H9 (cell line): Measurements from ENCODE around the gene TRAF2. TPM values are rescaled to one million over a fixed set of nuclear protein-coding genes. Genes with fewer than 3 reads are reported as not detected.
A peak's percentile ranks its signal among the peaks of the same experiment; 100 is the strongest.

ENCODE experiments used
- DNase-seq: peaks from one replicate; pipeline ENCODE4 v3.0.0-alpha.2; 2017
- H2AFZ ChIP-seq: one replicate; pipeline ENCODE4 v1.6.1; 2013; ENCODE audit warnings: mild to moderate bottlenecking, low read length, control low read depth, moderate library complexity
- H2AK5ac ChIP-seq: 2 replicates; pipeline ENCODE4 v1.6.1; 2013; ENCODE audit warnings: low read length, control low read depth, mixed read lengths; ENCODE audit not compliant: insufficient read length
- H2BK120ac ChIP-seq: one replicate; pipeline ENCODE4 v1.6.1; 2013; ENCODE audit warnings: low read depth, mild to moderate bottlenecking, low read length, control low read depth, inconsistent platforms; ENCODE audit not compliant: poor library complexity, severe bottlenecking
- H2BK12ac ChIP-seq: 2 replicates; pipeline ENCODE4 v1.6.1; 2013; ENCODE audit warnings: low read length, control low read depth, mixed read lengths, low read depth; ENCODE audit not compliant: insufficient read length
- H2BK15ac ChIP-seq: 2 replicates; pipeline ENCODE4 v1.6.1; 2013; ENCODE audit warnings: low read depth, low read length, control low read depth
- H2BK20ac ChIP-seq: one replicate; pipeline ENCODE4 v1.6.1; 2013; ENCODE audit warnings: low read depth, mild to moderate bottlenecking, low read length, control low read depth, inconsistent platforms; ENCODE audit not compliant: poor library complexity, severe bottlenecking
- H2BK5ac ChIP-seq: 2 replicates; pipeline ENCODE4 v1.6.1; 2013; ENCODE audit warnings: low read length, control low read depth, mixed read lengths; ENCODE audit not compliant: insufficient read length
- H3K14ac ChIP-seq: 2 replicates; pipeline ENCODE4 v1.6.1; 2013; ENCODE audit warnings: low read length, control low read depth; ENCODE audit not compliant: insufficient read depth
- H3K18ac ChIP-seq: 2 replicates; pipeline ENCODE4 v1.6.1; 2013; ENCODE audit warnings: low read depth, mild to moderate bottlenecking, mixed read lengths, low read length, control low read depth; ENCODE audit not compliant: insufficient read length
- H3K23ac ChIP-seq: 2 replicates; pipeline ENCODE4 v1.6.1; 2013; ENCODE audit warnings: low read length, control low read depth, mixed read lengths, low read depth; ENCODE audit not compliant: insufficient read length
- H3K23me2 ChIP-seq: 2 replicates; pipeline ENCODE4 v1.6.1; 2013; ENCODE audit warnings: low read depth, mild to moderate bottlenecking, mixed read lengths, low read length, control low read depth; ENCODE audit not compliant: insufficient read length, poor library complexity, severe bottlenecking
- H3K27ac ChIP-seq: 2 replicates; pipeline ENCODE4 v1.5.1; 2013; ENCODE audit warnings: low read length, control low read depth, mixed read lengths, low read depth; ENCODE audit not compliant: insufficient read length
- H3K27me3 ChIP-seq: 2 replicates; pipeline ENCODE4 v1.6.1; 2013; ENCODE audit warnings: low read length, control low read depth, inconsistent platforms; ENCODE audit not compliant: insufficient read depth
- H3K4ac ChIP-seq: 2 replicates; pipeline ENCODE4 v1.6.1; 2013; ENCODE audit warnings: low read depth, mild to moderate bottlenecking, control low read depth, inconsistent platforms, low read length, moderate library complexity
- H3K4me1 ChIP-seq: 2 replicates; pipeline ENCODE4 v1.6.1; 2013; ENCODE audit warnings: low read length, control low read depth, inconsistent platforms; ENCODE audit not compliant: insufficient read depth
- H3K4me2 ChIP-seq: 2 replicates; pipeline ENCODE4 v1.6.1; 2013; ENCODE audit warnings: low read length, control low read depth, mixed read lengths; ENCODE audit not compliant: insufficient read length, insufficient read depth
- H3K56ac ChIP-seq: 2 replicates; pipeline ENCODE4 v1.6.1; 2013; ENCODE audit warnings: low read depth, mild to moderate bottlenecking, mixed read lengths, low read length, control low read depth; ENCODE audit not compliant: insufficient read length
- H3K79me1 ChIP-seq: 2 replicates; pipeline ENCODE4 v1.6.1; 2013; ENCODE audit warnings: low read depth, mild to moderate bottlenecking, moderate library complexity, low read length, control low read depth, inconsistent platforms; ENCODE audit not compliant: insufficient read depth, poor library complexity, severe bottlenecking
- H3K79me2 ChIP-seq: 2 replicates; pipeline ENCODE4 v1.6.1; 2013; ENCODE audit warnings: low read length, control low read depth, inconsistent platforms; ENCODE audit not compliant: insufficient read depth
- H3K9ac ChIP-seq: 2 replicates; pipeline ENCODE4 v1.6.1; 2013; ENCODE audit warnings: low read length, control low read depth, mixed read lengths; ENCODE audit not compliant: insufficient read length; ENCODE audit errors: extremely low read depth
- H3K9me3 ChIP-seq: one replicate; pipeline ENCODE4 v1.6.1; 2013; ENCODE audit warnings: low read depth, low read length, inconsistent platforms; ENCODE audit not compliant: control insufficient read depth
- H3T11ph ChIP-seq: one replicate; pipeline ENCODE4 v1.6.1; 2013; ENCODE audit warnings: mild to moderate bottlenecking, low read length, control low read depth, inconsistent platforms
- H4K20me1 ChIP-seq: one replicate; pipeline ENCODE4 v1.6.1; 2013; ENCODE audit not compliant: control insufficient read depth, insufficient read length, insufficient read depth
- H4K5ac ChIP-seq: 2 replicates; pipeline ENCODE4 v1.6.1; 2013; ENCODE audit warnings: low read depth, mild to moderate bottlenecking, mixed read lengths, low read length, control low read depth; ENCODE audit not compliant: insufficient read length
- H4K8ac ChIP-seq: replicated peaks from 2 replicates; pipeline ENCODE4 v1.6.1; 2013; ENCODE audit warnings: low read length, control low read depth, mixed read lengths, low read depth; ENCODE audit not compliant: insufficient read length
- H4K91ac ChIP-seq: 2 replicates; pipeline ENCODE4 v1.6.1; 2013; ENCODE audit warnings: low read depth, mild to moderate bottlenecking, moderate library complexity, mixed read lengths, low read length, control low read depth; ENCODE audit not compliant: insufficient read length
- H3K27ac Mint-ChIP-seq, 3 experiments: 2 replicates in 2 of 3; 3 replicates in 1 of 3; pipeline ENCODE4 v1.8.0; 2020 to 2021; ENCODE audit warnings: mixed read lengths in 3 of 3, mild to moderate bottlenecking in 1 of 3, moderate library complexity in 1 of 3
- H3K27me3 Mint-ChIP-seq: 2 replicates; pipeline ENCODE4 v1.8.0; 2021; ENCODE audit warnings: low read depth, mild to moderate bottlenecking, moderate library complexity, mixed read lengths
- H3K36me3 Mint-ChIP-seq, 3 experiments: 2 replicates in 2 of 3; 3 replicates in 1 of 3; pipeline ENCODE4 v1.8.0; 2020 to 2021; ENCODE audit warnings: low read depth in 3 of 3, mixed read lengths in 3 of 3; ENCODE audit not compliant: insufficient read depth in 1 of 3
- H3K4me1 Mint-ChIP-seq, 2 experiments: 2 replicates each; pipeline ENCODE4 v1.8.0; 2020; ENCODE audit warnings: mixed read lengths in 2 of 2
- H3K4me3 Mint-ChIP-seq, 2 experiments: 2 replicates in 1 of 2; 3 replicates in 1 of 2; pipeline ENCODE4 v1.8.0; 2020 to 2021; ENCODE audit warnings: mild to moderate bottlenecking in 2 of 2, mixed read lengths in 2 of 2, moderate library complexity in 1 of 2
- H3K9me3 Mint-ChIP-seq, 2 experiments: 2 replicates in 1 of 2; 3 replicates in 1 of 2; pipeline ENCODE4 v1.8.0; 2020; ENCODE audit warnings: mild to moderate bottlenecking in 2 of 2, mixed read lengths in 2 of 2, moderate library complexity in 1 of 2
- CTCF ChIP-seq: fragments of 200-600 bp; sonication (generic); conservative IDR thresholded peaks from 3 replicates; pipeline ENCODE4 v1.8.0; 2021; ENCODE audit warnings: antibody characterized with exemption, mild to moderate bottlenecking
- WGBS: extraction: QIAGEN DNeasy Blood & Tissue Kit; methylation state at CpG from one replicate; pipeline ENCODE4 v1.1.7; 2013; ENCODE audit warnings: missing lambda C conversion rate, low lambda C conversion rate, mixed read lengths; ENCODE audit not compliant: insufficient read length; ENCODE audit errors: extremely low coverage; 5-methylcytosine and 5-hydroxymethylcytosine counted together
- total RNA-seq: library from RNA; stranded (reverse); gene quantifications from 2 replicates; pipeline ENCODE4 v1.2.1, GENCODE V29; 2021

TRAF2 gene
- total RNA-seq, 1 experiment from 2014 or later = 48.8 TPM

- TF ChIP-seq CTCF = no peak
- no peak overlapping the region for H2BK12ac ChIP-seq
- H2BK20ac ChIP-seq = no peak overlapping the region
- H3K18ac ChIP-seq = no peak overlapping the region
- H3K27me3 ChIP-seq = no peaks in the 10 kb centered on the region
- H3K4me2 ChIP-seq = peak overlapping the region; percentile 20
- H3K79me1 ChIP-seq = no peaks in the 10 kb centered on the region
- no peaks in the 10 kb centered on the region for H3K9me3 ChIP-seq
- H3K23ac ChIP-seq = no peak overlapping the region
- H4K20me1 ChIP-seq = no peaks in the 10 kb centered on the region
- Mint-ChIP-seq H3K4me1 (peaks cover 7 to 12% of the 10 kb centered on the region in 2 experiments), H3K36me3 (no peaks in the 10 kb centered on the region), H3K4me3 (no peak overlapping the region), H3K27me3 (peaks cover 16% of the 10 kb centered on the region), H3K9me3 (no peaks in the 10 kb centered on the region), H3K27ac (peak overlapping the region in 2 of 3 experiments; percentile 41 to 66; a peak in 2 of 7 replicates)
- H3K56ac ChIP-seq = no peak overlapping the region
- no peaks in the 10 kb centered on the region for H3K79me2 ChIP-seq
- H4K8ac ChIP-seq = no peak overlapping the region
- H3K9ac ChIP-seq = no peak overlapping the region
- no CpG with 5 or more reads among the region's 23 CpGs for WGBS
- H4K5ac ChIP-seq = no peak overlapping the region
- H2AFZ ChIP-seq = peak overlapping the region; percentile 43
- no peak overlapping the region for H3K4ac ChIP-seq
- DNase-seq = no peak
- H3K23me2 ChIP-seq = no peaks in the 10 kb centered on the region
- H2AK5ac ChIP-seq = no peak overlapping the region
- H2BK15ac ChIP-seq = no peak overlapping the region
- no peak overlapping the region for H4K91ac ChIP-seq
- H3K27ac ChIP-seq = no peak overlapping the region
- no peak overlapping the region for H3T11ph ChIP-seq
- H3K4me1 ChIP-seq = peaks cover 2% of the 10 kb centered on the region; the same call in 1 of the 2 replicates
- no peak overlapping the region for H2BK120ac ChIP-seq
- H2BK5ac ChIP-seq = no peak overlapping the region
- no peak overlapping the region for H3K14ac ChIP-seq
These were observed 79.6 kb downstream of the TRAF2 start for GRCh38 chr9:136965771-136966484.
